PC-9 (cell line): Measurements from ENCODE around the gene SCNN1B.

Source experiments
- EZH2 ChIP-seq: fragments of 200-600 bp; sonication (generic); IDR thresholded peaks from 2 replicates; pipeline ENCODE4 v1.8.0; 2017; ENCODE audit warnings: antibody characterized with exemption, low read depth
- TF ChIP-seq, protein P1 (sequence below): fragments of 200-600 bp; sonication (generic); conservative IDR thresholded peaks from 2 replicates; pipeline ENCODE4 v1.6.1; 2017; ENCODE audit warnings: mixed run types, antibody characterized with exemption, mild to moderate bottlenecking, moderate library complexity

DNA sequence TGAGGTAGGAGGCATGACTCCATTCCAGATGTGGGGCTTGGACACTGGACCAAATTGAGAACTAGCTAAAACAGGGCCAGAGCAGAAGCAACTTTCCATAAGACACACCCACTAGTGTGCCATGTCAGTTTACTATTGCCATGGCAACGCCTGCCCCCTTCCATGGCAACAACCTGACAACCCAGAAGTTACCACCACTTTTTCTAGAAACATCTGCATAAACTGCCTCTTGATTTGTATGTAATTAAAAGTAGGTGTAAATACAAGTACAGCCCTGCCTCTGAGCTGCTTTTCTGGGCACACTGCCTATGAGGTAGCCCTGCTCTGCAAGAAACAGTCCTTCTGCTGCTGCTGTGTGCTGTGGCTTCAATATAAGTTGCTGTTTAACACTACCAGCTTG, 19.5 kb upstream of the SCNN1B start:
- TF ChIP-seq, protein P1, sequence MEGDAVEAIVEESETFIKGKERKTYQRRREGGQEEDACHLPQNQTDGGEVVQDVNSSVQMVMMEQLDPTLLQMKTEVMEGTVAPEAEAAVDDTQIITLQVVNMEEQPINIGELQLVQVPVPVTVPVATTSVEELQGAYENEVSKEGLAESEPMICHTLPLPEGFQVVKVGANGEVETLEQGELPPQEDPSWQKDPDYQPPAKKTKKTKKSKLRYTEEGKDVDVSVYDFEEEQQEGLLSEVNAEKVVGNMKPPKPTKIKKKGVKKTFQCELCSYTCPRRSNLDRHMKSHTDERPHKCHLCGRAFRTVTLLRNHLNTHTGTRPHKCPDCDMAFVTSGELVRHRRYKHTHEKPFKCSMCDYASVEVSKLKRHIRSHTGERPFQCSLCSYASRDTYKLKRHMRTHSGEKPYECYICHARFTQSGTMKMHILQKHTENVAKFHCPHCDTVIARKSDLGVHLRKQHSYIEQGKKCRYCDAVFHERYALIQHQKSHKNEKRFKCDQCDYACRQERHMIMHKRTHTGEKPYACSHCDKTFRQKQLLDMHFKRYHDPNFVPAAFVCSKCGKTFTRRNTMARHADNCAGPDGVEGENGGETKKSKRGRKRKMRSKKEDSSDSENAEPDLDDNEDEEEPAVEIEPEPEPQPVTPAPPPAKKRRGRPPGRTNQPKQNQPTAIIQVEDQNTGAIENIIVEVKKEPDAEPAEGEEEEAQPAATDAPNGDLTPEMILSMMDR: no peak
- no peak for TF ChIP-seq EZH2
